Peyer's patch (tissue), 4 donors: ENCODE results near the gene SLC46A3.

Experiments used
- POLR2A ChIP-seq, 2 donors: fragments of 450-650 bp; IDR thresholded peaks; one replicate each; pipeline ENCODE4 v1.5.1; 2017; ENCODE audit warnings: antibody characterized with exemption in 2 of 2, mild to moderate bottlenecking in 2 of 2, moderate library complexity in 2 of 2
- TF ChIP-seq, protein P1 (sequence below), 6 experiments: fragments of 450-650 bp in 4 of 6; fragments of 200-600 bp in 2 of 6; sonication (generic) in 1 of 6; IDR thresholded peaks; one replicate each; pipeline ENCODE4 v1.5.1; 2017 to 2019; ENCODE audit warnings: antibody characterized with exemption in 6 of 6, mild to moderate bottlenecking in 3 of 6, moderate library complexity in 1 of 6

DNA sequence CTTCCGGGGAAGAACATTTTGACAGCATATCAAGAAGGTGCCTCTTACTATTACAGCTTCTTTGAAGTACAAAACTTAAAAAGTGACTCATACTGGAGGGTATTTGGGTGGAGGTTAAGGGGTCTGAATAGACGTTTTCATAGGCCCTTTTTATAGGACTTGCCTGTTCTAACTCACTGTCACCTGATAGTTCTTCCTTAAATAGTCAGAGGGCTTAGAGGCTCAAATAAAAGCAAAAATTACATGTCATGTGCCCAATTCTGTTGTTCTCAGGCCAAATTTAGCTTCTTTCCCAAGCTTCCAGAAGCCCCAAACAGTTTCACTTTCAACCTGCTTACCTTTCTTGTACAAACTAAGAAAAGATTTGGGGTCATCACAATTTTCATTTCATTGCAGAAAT, 16.1 kb upstream of the SLC46A3 start:
- no peak for TF ChIP-seq POLR2A (IDR thresholded peaks at IDR 0.05)
- TF ChIP-seq, protein P1, sequence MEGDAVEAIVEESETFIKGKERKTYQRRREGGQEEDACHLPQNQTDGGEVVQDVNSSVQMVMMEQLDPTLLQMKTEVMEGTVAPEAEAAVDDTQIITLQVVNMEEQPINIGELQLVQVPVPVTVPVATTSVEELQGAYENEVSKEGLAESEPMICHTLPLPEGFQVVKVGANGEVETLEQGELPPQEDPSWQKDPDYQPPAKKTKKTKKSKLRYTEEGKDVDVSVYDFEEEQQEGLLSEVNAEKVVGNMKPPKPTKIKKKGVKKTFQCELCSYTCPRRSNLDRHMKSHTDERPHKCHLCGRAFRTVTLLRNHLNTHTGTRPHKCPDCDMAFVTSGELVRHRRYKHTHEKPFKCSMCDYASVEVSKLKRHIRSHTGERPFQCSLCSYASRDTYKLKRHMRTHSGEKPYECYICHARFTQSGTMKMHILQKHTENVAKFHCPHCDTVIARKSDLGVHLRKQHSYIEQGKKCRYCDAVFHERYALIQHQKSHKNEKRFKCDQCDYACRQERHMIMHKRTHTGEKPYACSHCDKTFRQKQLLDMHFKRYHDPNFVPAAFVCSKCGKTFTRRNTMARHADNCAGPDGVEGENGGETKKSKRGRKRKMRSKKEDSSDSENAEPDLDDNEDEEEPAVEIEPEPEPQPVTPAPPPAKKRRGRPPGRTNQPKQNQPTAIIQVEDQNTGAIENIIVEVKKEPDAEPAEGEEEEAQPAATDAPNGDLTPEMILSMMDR (IDR thresholded peaks at IDR 0.05), result no peak
